Measurements from ENCODE around the gene TMEM74B. TPM values are rescaled to one million over a fixed set of nuclear protein-coding genes. Genes with fewer than 3 reads are reported as not detected.

The TMEM74B gene
- total and polyA plus RNA-seq, 12 donors = 1.5 to 17.5 (median 2.4) TPM

GRCh38 chr20:1134355-1134754, 50.4 kb downstream of the TMEM74B start:
- intact Hi-C loops (cut with DNase I) = no loop called here
- H3K4me1 ChIP-seq = peaks cover 0 to 16% (median 0%) of the 10 kb centered on the region in 9 donors
- H3K36me3 ChIP-seq = peaks cover 0 to 94% (median 75%) of the 10 kb centered on the region in 9 donors
- no peak overlapping the region for H3K27ac ChIP-seq
- no peak for TF ChIP-seq CTCF (IDR thresholded peaks at IDR 0.05)
- H3K4me3 ChIP-seq = no peak overlapping the region
- ATAC-seq (no peak), DNase-seq (no peak)
- H3K9me3 ChIP-seq = peaks cover 0 to 9% (median 0%) of the 10 kb centered on the region in 11 donors
- 94 to 96% methylated on average over 2 of the region's 2 CpGs for WGBS, 2 donors
- no peaks in the 10 kb centered on the region for H3K27me3 ChIP-seq

DNA sequence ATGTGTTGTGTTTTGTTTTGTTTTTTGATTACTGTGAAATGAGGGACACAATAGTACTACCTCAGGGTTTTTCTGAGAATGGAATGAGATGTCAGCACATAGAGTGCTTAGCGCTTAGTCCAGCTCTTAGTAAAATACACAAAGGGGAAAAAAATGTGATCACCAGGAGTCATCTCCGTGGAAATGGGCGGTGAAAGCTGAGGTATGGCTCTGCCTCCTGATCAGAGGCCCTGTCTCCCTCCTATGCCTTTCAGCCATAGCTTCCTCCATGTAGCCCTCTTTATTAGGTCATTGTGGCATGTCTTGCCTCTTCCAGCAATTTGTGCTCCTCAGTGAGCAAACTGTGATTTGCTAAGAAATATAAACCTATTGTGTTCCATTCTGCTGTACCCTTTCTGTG, 53.4 kb downstream of the TMEM74B start:
- 96 to 97% methylated on average over 3 of the region's 3 CpGs for WGBS, 2 donors
- Histone ChIP-seq H3K4me3 (no peak overlapping the region), H3K9me3 (peaks cover 0 to 9% (median 0%) of the 10 kb centered on the region in 11 donors), H3K4me1 (peaks cover 0 to 16% (median 0%) of the 10 kb centered on the region in 9 donors), H3K36me3 (peaks cover 0 to 94% (median 74%) of the 10 kb centered on the region in 9 donors), H3K27me3 (no peaks in the 10 kb centered on the region), H3K27ac (no peak overlapping the region)
- DNase-seq (no peak), ATAC-seq (no peak)
- no peak for TF ChIP-seq CTCF (IDR thresholded peaks at IDR 0.05)
- intact Hi-C loops (cut with DNase I) = no loop called here

DNA sequence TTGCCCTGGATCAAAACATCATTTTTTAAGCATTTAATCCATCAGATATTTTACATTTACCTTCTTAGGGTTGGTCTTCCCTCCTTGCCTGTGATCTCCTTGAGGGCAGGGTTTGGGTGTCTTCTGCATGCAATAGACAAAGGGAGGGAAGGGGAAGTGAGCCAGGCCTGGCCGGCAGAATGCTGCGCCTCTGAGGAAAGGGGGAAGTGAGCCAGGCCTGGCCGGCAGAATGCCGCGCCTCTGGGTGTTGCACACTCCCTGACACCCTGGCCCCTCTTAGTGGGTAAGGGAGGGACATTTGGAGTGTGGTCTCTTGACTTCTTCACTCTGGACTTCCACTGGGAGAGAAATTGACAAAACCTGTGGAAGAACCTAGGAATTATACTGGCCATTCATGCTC, 53.9 kb downstream of the TMEM74B start:
- ATAC-seq = peak in 7 of 8 donors; percentile 46 to 77 (median 62)
- peaks cover 0 to 9% (median 0%) of the 10 kb centered on the region in 11 donors for H3K9me3 ChIP-seq
- intact Hi-C loops (cut with DNase I) = no loop called here
- H3K4me1 ChIP-seq = peaks cover 0 to 19% (median 0%) of the 10 kb centered on the region in 9 donors
- no peak for TF ChIP-seq CTCF (IDR thresholded peaks at IDR 0.05)
- H3K4me3 ChIP-seq = no peak overlapping the region
- 77 to 80% methylated on average over 5 of the region's 5 CpGs for WGBS, 2 donors
- peak in 1 of 2 donors; percentile 43 for DNase-seq
- no peaks in the 10 kb centered on the region for H3K27me3 ChIP-seq
- no peak overlapping the region for H3K27ac ChIP-seq
- peaks cover 0 to 94% (median 74%) of the 10 kb centered on the region in 9 donors for H3K36me3 ChIP-seq

Other genes starting within 250 kb of the TMEM74B start
- under 1 TPM in 1 of 10 donors, not detected in 9; 0.61 TPM for gene RSPO4, start 182.7 kb downstream of the TMEM74B start, total RNA-seq
- under 1 TPM in 1 of 2 donors, not detected in 1; 0.07 TPM for gene RSPO4, start 182.7 kb downstream of the TMEM74B start, polyA plus RNA-seq
- 100 to 1,000 TPM; 105 to 181 (median 129) TPM for gene PSMF1, start 66.4 kb downstream of the TMEM74B start, total RNA-seq
- 10 to 100 TPM; 22.4 to 89.5 TPM for gene PSMF1, start 66.4 kb downstream of the TMEM74B start, polyA plus RNA-seq
- under 1 TPM in 6 of 10 donors, not detected in 4; 0.18 to 0.90 (median 0.38) TPM for gene C20orf202, start 18.5 kb upstream of the TMEM74B start, total RNA-seq
- gene C20orf202, start 18.5 kb upstream of the TMEM74B start, polyA plus RNA-seq = under 1 TPM; 0.23 to 0.80 TPM
- gene RAD21L1, start 41.1 kb upstream of the TMEM74B start, total RNA-seq = not detected
- gene RAD21L1, start 41.1 kb upstream of the TMEM74B start, polyA plus RNA-seq = not detected
- 10 to 100 TPM in 6 of 10 donors, 1 to 10 TPM in 4; 6.0 to 14.3 (median 11.3) TPM for gene SNPH, start 81.3 kb upstream of the TMEM74B start, total RNA-seq
- 1 to 10 TPM; 1.5 to 4.8 TPM for gene SNPH, start 81.3 kb upstream of the TMEM74B start, polyA plus RNA-seq
- 1 to 10 TPM in 9 of 10 donors, under 1 TPM in 1; 0.62 to 4.3 (median 1.8) TPM for gene SDCBP2, start 144.2 kb upstream of the TMEM74B start, total RNA-seq
- 1 to 10 TPM; 2.7 to 4.2 TPM for gene SDCBP2, start 144.2 kb upstream of the TMEM74B start, polyA plus RNA-seq
- 100 to 1,000 TPM; 112 to 276 (median 140) TPM for gene FKBP1A, start 208.1 kb upstream of the TMEM74B start, total RNA-seq
- gene FKBP1A, start 208.1 kb upstream of the TMEM74B start, polyA plus RNA-seq = 100 to 1,000 TPM; 110 to 311 TPM